ENCODE data around the gene TTYH3.
"Not testable (repeated sequence)": the region's sequence is repeated elsewhere in the genome, so short reads cannot be mapped to it uniquely, and the experiment has no call there.

Gene TTYH3

GRCh38 chr7:2602406-2603043 lies 29.3 kb upstream of the TTYH3 start:
- no peak for DNase-seq

GRCh38 chr7:2603044-2603965 lies 28.5 kb upstream of the TTYH3 start:
- no peak for DNase-seq

GRCh38 chr7:2604608-2605174 lies 27.1 kb upstream of the TTYH3 start:
- no peak for DNase-seq

GRCh38 chr7:2605608-2606538 lies 25.9 kb upstream of the TTYH3 start:
- no peak for DNase-seq

GRCh38 chr7:2606539-2606936 lies 25.2 kb upstream of the TTYH3 start:
- no peak for DNase-seq

- DNase-seq, result no peak
These were observed 24.5 kb upstream of the TTYH3 start for GRCh38 chr7:2607122-2607922.

GRCh38 chr7:2607923-2608904 lies 23.6 kb upstream of the TTYH3 start:
- no peak for DNase-seq

GRCh38 chr7:2608921-2609411 lies 22.8 kb upstream of the TTYH3 start:
- DNase-seq, result no peak

GRCh38 chr7:2609646-2610045 lies 22.1 kb upstream of the TTYH3 start:
- DNase-seq, result not testable (repeated sequence)

GRCh38 chr7:2610466-2610865 lies 21.3 kb upstream of the TTYH3 start:
- DNase-seq, result no peak

- DNase-seq, result no peak
These were observed 20.9 kb upstream of the TTYH3 start for GRCh38 chr7:2610898-2611297.

- no peak for DNase-seq
These were observed 20.4 kb upstream of the TTYH3 start for GRCh38 chr7:2611401-2611800.

GRCh38 chr7:2611922-2612321 lies 19.9 kb upstream of the TTYH3 start:
- no peak for DNase-seq

- DNase-seq, result no peak
These were observed 19.2 kb upstream of the TTYH3 start for GRCh38 chr7:2612445-2613097.

GRCh38 chr7:2613098-2613930 lies 18.5 kb upstream of the TTYH3 start:
- DNase-seq, result no peak

GRCh38 chr7:2613931-2614600 lies 17.7 kb upstream of the TTYH3 start:
- DNase-seq, result no peak

- DNase-seq, result no peak
These were observed 17.0 kb upstream of the TTYH3 start for GRCh38 chr7:2614631-2615330.
